ENCODE results near the gene ELP4.

ELP4 gene

GRCh38 chr11:31817621-31818424, 308.3 kb downstream of the ELP4 start:
- no peak overlapping the region for H3K27ac ChIP-seq
- DNase-seq (ENCODE audit: low read depth, low spot score) = no peak

- H3K27ac ChIP-seq = no peak overlapping the region
- DNase-seq (ENCODE audit: low read depth, low spot score) = no peak
Observed at GRCh38 chr11:31818425-31818755, 308.8 kb downstream of the ELP4 start.

GRCh38 chr11:31818874-31819331, 309.3 kb downstream of the ELP4 start:
- no peak for DNase-seq (ENCODE audit: low read depth, low spot score)
- no peak overlapping the region for H3K27ac ChIP-seq

- DNase-seq (ENCODE audit: low read depth, low spot score) = no peak
- no peak overlapping the region for H3K27ac ChIP-seq
Observed at GRCh38 chr11:31819621-31820437, 310.3 kb downstream of the ELP4 start.

GRCh38 chr11:31820438-31820818, 310.9 kb downstream of the ELP4 start:
- H3K27ac ChIP-seq = no peak overlapping the region
- no peak for DNase-seq (ENCODE audit: low read depth, low spot score)

- no peak for DNase-seq (ENCODE audit: low read depth, low spot score)
- no peak overlapping the region for H3K27ac ChIP-seq
Observed at GRCh38 chr11:31821235-31821764, 311.7 kb downstream of the ELP4 start.

GRCh38 chr11:31821766-31822165, 312.2 kb downstream of the ELP4 start:
- H3K27ac ChIP-seq = no peak overlapping the region
- no peak for DNase-seq (ENCODE audit: low read depth, low spot score)

GRCh38 chr11:31822175-31822926, 312.8 kb downstream of the ELP4 start:
- DNase-seq (ENCODE audit: low read depth, low spot score) = no peak
- no peak overlapping the region for H3K27ac ChIP-seq

- H3K27ac ChIP-seq = no peak overlapping the region
- DNase-seq (ENCODE audit: low read depth, low spot score) = no peak
Observed at GRCh38 chr11:31822927-31823643, 313.5 kb downstream of the ELP4 start.

- no peak overlapping the region for H3K27ac ChIP-seq
- DNase-seq (ENCODE audit: low read depth, low spot score) = no peak
Observed at GRCh38 chr11:31823644-31824331, 314.2 kb downstream of the ELP4 start.

- no peak for DNase-seq (ENCODE audit: low read depth, low spot score)
- no peak overlapping the region for H3K27ac ChIP-seq
Observed at GRCh38 chr11:31824332-31824878, 314.8 kb downstream of the ELP4 start.

GRCh38 chr11:31824879-31825837, 315.6 kb downstream of the ELP4 start:
- no peak for DNase-seq (ENCODE audit: low read depth, low spot score)

GRCh38 chr11:31825838-31826484, 316.4 kb downstream of the ELP4 start:
- DNase-seq (ENCODE audit: low read depth, low spot score) = no peak

More at GRCh38 chr11:31824879-31825837, 315.6 kb downstream of the ELP4 start:
- no peak overlapping the region for H3K27ac ChIP-seq

GRCh38 chr11:31826536-31827438, 317.2 kb downstream of the ELP4 start:
- DNase-seq (ENCODE audit: low read depth, low spot score) = no peak
- H3K27ac ChIP-seq = no peak overlapping the region

More at GRCh38 chr11:31825838-31826484, 316.4 kb downstream of the ELP4 start:
- H3K27ac ChIP-seq = no peak overlapping the region

- no peak overlapping the region for H3K27ac ChIP-seq
- no peak for DNase-seq (ENCODE audit: low read depth, low spot score)
Observed at GRCh38 chr11:31827455-31828206, 318.1 kb downstream of the ELP4 start.

GRCh38 chr11:31828217-31828616, 318.6 kb downstream of the ELP4 start:
- no peak for DNase-seq (ENCODE audit: low read depth, low spot score)
- H3K27ac ChIP-seq = no peak overlapping the region

Data from epithelial cell of prostate (primary cell).